Cardiac muscle cell (in vitro differentiated cells and primary cell): Measurements from ENCODE around the gene ADAMTS16. TPM values are rescaled to one million over a fixed set of nuclear protein-coding genes. Genes with fewer than 3 reads are reported as not detected.

Source experiments
- DNase-seq, 2 donors: peaks; one replicate each; pipeline versions ENCODE4 v3.0.0 to v3.0.0-alpha.2; 2010 to 2017; ENCODE audit warnings: low read depth in 1 of 2, low spot score in 1 of 2
- H3K27ac ChIP-seq: fragments of 200-600 bp; sonication (generic); 2 replicates; pipeline ENCODE4 v1.5.1; 2016
- H3K27me3 ChIP-seq: fragments of 200-600 bp; sonication (generic); 2 replicates; pipeline ENCODE4 v1.6.0; 2016; ENCODE audit warnings: control low read depth
- H3K36me3 ChIP-seq: fragments of 200-600 bp; sonication (generic); 2 replicates; pipeline ENCODE4 v1.5.1; 2016; ENCODE audit warnings: control low read depth
- H3K4me1 ChIP-seq: fragments of 200-600 bp; sonication (generic); 2 replicates; pipeline ENCODE4 v1.8.1; 2017; ENCODE audit warnings: low read depth, mild to moderate bottlenecking, mixed run types
- H3K4me3 ChIP-seq: fragments of 200-600 bp; sonication (generic); 2 replicates; pipeline ENCODE4 v1.5.1; 2016; ENCODE audit warnings: mild to moderate bottlenecking
- H3K9me3 ChIP-seq: fragments of 200-600 bp; sonication (generic); 2 replicates; pipeline ENCODE4 v1.5.1; 2017; ENCODE audit warnings: low read depth, mild to moderate bottlenecking, control low read depth
- polyA plus RNA-seq: library from polyadenylated mRNA; unstranded; fragments of >200 nt; fragmentation: Nextera tagmentation; extraction: Ambion mirVana; gene quantifications from 2 replicates; pipeline ENCODE4 v1.2.1, GENCODE V29; 2016
- total RNA-seq: library from RNA; depleted of rRNA; stranded (reverse); fragments of >200 nt; gene quantifications from 2 replicates; pipeline ENCODE4 v1.2.3, GENCODE V29; 2016
- TF ChIP-seq, protein P1 (sequence below): IDR thresholded peaks from 2 replicates; pipeline ENCODE4 v1.5.1; 2012; ENCODE audit warnings: low read depth, mild to moderate bottlenecking, low read length

ADAMTS16 gene
- total and polyA plus RNA-seq, 2 experiments from 2014 or later = not detected

DNA sequence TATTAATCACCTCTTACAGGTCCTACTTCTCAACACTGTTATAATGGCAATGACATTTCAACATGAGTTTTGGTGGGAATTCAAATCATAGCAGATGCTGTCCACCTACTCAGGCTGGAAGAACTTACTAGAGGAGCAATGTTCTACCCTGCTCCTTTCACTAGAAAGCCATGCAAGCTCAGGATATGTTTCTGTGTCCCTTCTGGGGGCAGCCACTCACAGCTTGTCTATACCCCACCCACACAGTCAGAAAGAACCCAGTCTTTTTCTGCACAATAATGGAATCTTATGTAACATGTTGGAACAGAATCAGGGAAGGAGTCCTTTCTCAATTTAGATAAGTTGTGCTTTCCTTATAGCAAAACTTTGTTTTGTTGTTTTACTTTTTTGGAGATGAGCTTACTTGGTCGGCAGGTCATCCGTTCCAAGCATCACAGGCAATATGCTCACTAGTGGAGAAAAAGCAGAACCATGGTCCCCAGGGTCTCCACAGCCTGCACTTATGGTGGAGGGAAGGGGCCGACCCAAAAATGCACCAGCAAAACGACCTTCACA, 229.0 kb downstream of the ADAMTS16 start:
- TF ChIP-seq, protein P1, sequence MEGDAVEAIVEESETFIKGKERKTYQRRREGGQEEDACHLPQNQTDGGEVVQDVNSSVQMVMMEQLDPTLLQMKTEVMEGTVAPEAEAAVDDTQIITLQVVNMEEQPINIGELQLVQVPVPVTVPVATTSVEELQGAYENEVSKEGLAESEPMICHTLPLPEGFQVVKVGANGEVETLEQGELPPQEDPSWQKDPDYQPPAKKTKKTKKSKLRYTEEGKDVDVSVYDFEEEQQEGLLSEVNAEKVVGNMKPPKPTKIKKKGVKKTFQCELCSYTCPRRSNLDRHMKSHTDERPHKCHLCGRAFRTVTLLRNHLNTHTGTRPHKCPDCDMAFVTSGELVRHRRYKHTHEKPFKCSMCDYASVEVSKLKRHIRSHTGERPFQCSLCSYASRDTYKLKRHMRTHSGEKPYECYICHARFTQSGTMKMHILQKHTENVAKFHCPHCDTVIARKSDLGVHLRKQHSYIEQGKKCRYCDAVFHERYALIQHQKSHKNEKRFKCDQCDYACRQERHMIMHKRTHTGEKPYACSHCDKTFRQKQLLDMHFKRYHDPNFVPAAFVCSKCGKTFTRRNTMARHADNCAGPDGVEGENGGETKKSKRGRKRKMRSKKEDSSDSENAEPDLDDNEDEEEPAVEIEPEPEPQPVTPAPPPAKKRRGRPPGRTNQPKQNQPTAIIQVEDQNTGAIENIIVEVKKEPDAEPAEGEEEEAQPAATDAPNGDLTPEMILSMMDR = no peak
- Histone ChIP-seq H3K9me3 (no peaks in the 10 kb centered on the region), H3K27ac (no peak overlapping the region), H3K27me3 (no peaks in the 10 kb centered on the region), H3K4me3 (no peak overlapping the region), H3K4me1 (no peaks in the 10 kb centered on the region), H3K36me3 (no peaks in the 10 kb centered on the region)
- no peak for DNase-seq
